Activated T-cell treated with anti-CD3 and anti-CD28 coated beads, Interleukin-2, amount 50 U/mL, for 1 hour (primary cell): ENCODE results near the gene NCF4.

ENCODE experiments used
- DNase-seq: peaks from one replicate; pipeline ENCODE4 v3.0.0-alpha.2; 2020

NCF4 gene

DNA sequence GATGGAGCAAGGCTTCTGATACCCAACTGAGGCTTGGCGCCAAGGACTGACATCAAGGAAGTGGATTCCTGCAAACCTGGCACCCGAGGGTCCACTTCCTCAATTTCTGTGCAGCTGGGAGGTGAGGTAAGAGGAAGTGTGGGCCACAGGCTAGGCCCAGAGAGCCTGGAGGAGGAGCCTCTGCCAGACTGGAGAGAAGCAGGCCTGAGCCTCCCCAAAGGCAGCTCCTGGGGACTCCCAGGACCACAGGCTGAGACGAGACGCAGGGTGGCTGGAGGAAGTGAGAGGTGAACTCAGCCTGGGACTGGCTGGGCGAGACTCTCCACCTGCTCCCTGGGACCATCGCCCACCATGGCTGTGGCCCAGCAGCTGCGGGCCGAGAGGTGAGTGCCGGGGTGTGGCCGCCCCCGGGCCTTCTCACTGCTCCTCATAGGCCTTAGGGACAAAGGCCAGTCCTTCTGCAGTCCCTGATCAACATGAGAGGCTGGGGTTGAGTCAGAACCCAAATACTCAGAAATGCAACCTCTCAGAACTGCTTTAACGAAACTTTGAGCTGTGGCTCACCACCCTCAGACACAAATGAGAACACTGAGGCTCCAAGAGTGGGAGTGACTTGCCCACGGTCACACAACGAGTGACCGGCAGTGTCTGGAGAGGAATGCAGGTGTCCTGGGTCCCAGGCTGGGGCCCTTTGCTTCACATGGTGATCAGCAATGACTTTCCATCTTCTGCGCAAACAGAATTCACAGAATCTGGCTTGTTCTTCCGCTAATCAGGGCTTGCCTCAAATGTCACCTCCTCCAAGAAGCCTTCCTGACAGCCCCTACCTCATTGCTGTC lies at the start of gene NCF4:
NCF4 (plus strand) TSS at position 186 of the 839 bp plus-strand sequence; CDS start at position 352, 166 bp downstream.
- peak; percentile 37 for DNase-seq

DNA sequence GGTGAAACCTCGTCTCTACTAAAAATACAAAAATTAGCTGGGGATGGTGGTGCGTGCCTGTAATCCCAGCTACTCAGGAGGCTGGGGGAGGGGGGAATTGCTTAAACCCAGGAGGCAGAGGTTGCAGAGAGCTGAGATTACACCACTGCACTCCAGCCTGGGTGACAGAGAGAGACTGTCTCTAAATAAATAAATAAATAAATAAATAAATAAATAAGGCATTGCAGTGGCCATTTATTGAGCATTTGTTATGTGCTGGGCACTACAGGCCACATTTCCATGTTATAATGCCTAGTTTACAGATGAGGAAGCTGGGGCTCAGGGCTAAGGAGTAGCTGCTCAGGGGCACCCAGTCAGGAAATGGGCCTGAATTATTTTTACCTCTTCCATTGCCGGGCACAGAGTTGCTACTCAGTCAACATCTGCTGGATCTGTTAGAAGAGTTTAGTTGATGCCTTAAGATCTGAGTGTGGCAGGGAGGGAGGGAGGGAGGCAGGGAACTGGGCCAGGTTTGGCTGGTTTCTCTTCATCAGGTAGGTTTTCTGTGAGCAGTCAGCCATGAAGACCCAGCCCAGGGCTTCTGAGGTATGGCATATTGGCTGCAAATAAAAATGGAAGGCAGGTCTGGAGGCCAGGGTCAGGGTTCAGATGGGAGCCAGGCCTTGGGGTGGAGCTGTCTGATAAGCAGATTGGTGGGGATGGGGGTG lies 49.6 kb upstream of the NCF4 start:
- no peak for DNase-seq

DNA sequence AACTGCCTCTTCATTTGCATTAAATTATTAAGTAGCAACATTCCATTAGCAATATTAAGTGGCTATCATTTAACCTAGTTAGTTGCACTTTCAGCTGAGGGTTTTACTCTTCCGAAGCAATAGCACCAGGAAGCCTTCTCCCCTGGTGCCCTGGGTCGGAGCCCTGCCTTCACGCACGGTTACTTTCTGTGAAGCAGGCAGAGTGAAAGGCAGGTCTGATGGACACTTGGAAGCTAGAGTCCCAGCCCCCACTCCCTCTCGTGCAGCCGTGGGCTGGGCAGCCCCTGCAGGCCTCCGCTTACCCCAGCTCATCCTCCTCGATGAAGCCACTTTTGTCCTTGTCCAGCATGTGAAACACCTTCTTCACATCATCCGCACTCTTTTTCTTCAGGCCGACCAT lies 46.0 kb upstream of the NCF4 start:
- DNase-seq = no peak

DNA sequence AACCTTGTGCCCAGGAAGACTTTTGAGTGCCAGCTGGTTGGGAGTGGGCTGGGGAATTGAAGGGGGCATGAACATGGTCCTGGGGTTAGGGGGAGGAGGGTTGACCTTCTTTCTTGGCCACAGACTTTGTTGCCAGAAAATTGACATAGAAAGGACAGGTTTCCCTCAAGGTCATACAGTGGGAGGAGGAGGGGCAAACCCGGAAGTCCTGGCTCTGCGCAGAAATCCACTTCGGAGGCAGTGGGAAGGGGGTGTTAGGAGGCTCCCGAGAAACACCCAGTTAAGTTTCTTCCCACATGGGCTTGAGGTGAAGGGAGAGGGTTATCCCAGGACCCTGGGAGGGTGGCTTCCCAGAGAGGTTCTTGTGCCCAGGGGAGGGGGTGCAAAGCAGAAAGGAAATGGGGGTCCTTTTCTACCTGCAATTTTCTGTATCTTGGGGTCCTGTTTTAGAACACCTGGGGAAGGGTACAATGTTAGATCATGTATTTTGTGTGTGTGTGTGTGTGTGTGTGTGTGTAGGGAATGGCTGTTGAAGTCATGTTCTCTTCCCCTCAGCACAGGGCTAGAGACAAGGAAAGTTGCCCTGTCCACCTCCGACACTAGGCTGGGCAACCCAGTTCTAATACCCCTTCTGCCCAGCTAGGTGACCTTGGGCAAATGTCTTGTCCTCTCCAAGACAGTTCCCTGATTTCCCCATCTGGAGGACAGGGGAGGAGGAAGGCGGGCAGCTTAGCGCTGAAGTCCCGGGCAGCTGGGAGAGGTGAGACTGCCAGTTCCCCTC lies 45.1 kb upstream of the NCF4 start:
- no peak for DNase-seq

DNA sequence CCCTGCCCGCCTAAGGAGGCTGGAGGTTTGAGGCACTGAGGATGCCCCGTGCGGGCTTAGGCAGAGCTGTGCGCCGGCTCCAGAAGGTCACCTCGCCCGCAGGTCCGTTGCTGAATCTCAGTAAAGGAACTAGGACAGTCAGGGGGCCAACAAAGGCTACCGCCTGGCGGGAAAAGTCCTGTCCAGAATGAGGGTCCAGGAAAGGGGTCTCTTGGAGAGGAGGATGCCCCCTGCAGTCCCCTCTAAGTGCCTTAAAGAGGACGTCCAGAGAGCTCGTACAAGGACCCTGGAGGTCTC lies 44.5 kb upstream of the NCF4 start:
- DNase-seq = no peak

DNA sequence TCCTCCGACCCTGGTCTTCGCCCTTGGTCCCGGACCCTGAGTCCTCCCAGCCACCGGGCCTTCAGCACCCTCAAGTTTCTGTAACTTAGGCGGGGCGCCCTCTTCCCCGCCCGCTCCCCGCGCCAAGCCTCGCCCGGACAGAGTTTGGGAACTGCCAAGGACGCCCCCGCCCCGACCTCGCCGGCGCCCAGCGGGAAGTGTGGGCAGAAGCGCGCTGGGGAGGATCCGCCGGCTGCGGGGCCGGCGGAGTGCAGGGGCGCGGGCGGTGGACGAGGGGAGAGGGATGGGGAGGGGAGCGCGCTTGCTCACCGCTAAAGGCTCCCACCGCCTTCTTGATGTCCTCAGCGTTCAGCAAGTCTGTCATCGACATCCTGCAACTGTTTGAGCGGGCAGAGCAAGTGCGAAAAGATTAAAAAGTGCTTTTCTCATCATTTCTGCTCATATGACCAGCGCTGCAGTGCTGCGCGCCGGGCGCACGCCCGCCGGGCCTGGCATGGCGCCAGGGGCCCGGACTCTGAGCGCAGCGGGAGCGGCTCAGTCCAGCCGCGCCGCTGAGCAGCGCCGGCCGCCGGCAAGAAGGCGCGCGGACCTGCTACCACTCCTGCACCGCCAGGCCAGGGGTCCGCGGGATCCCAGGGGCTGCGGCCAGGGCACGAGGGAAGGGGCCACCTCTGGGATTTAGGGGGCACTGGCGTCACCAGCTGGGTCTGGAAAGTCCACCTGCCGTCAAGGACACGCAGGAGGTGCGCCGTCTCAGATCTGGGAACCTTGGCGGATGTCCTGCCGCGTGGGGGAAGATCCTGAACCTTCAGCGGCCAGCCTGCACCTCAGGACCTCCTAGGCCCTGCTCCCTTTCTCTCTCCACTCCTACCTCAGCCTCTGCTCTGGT lies 43.9 kb upstream of the NCF4 start, which contains the start of gene PVALB:
PVALB (minus strand) TSS at position 400 of the 889 bp plus-strand sequence; CDS start at position 370, 30 bp downstream.
- no peak for DNase-seq

DNA sequence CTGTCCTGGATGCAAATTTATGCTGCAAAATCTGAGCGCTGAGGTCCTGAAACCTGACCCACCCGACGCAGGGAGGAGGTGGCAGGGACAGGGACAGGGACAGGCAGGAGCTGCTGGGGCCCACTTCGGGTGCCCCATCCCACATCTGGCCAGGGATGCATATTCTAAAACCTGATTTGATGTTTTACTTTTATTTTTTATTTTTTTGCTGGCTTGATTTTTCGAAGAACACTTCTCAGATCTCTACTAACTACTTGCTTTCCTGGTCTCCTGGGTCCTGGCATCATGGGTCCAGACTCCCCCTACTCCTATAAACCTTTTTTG lies 43.3 kb upstream of the NCF4 start:
- DNase-seq = no peak

DNA sequence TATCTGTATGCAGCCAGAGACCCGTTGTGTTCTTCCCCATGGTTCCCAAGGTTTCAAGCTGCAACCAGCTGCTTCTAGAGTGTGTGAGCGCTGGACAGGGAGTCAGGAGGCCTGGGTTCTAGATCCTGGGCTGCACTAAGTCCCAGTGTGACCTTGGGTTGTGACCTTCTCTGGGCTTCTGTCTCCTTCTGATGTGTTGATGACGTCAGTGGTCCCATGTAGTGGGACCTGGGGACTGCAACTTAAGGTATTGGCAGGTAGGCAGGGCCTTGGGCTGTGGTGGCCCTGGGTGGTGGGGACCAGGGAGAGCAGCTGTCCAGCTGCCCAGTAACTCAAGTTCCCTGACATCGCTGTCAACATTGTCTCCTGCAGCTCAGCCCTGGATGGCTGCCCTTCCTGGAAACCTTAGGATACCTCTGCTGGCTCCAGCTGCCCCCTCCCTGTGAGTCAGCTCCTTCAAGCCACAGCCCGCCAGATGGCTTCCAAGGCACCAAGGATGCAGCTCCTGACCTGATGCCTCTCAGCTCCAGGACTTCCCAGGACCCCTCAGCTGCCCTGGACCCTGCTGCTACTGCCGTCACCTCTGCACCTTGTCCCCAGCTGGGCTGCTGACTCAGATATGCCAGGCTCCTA lies 42.7 kb upstream of the NCF4 start:
- DNase-seq = no peak

DNA sequence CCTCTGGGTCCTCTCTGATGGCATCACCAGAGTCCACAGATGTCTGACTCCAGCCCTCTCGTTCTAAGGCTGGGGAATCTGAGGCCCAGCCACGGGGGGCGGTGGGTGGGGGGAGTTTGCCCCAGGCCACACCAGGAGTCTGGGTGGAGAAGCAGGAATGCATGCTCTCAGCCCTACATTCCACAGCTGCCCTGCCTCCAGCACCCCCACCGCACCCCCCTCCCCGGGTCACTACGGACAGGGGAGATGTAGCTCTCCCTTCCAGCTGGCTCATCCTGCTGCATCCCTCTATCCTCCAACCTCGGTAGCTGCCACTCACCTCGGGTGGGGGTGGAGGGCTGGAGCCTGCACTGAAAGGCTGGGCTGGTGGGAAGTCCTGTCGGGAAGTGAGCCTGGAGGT lies 41.7 kb upstream of the NCF4 start:
- DNase-seq = no peak

DNA sequence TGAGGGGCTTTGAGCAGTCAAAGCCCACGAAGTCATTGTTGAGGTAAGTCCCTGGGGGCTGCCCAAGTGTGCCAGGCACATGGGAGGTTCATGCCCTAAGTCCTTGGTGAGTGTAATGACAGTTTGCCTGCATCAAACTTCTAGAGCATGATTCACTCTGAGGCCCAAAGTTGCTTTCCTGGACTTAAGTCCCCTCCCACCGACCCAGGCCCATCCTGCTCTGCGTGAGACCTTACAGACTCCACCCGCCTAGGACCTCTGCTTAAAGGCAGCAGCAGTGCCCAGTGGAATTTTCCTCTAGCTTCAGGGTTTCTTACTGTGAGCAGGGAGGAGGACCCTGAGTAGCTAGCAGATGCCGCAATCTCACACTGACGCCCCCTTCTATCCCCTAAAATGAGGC lies 38.2 kb upstream of the NCF4 start:
- no peak for DNase-seq

DNA sequence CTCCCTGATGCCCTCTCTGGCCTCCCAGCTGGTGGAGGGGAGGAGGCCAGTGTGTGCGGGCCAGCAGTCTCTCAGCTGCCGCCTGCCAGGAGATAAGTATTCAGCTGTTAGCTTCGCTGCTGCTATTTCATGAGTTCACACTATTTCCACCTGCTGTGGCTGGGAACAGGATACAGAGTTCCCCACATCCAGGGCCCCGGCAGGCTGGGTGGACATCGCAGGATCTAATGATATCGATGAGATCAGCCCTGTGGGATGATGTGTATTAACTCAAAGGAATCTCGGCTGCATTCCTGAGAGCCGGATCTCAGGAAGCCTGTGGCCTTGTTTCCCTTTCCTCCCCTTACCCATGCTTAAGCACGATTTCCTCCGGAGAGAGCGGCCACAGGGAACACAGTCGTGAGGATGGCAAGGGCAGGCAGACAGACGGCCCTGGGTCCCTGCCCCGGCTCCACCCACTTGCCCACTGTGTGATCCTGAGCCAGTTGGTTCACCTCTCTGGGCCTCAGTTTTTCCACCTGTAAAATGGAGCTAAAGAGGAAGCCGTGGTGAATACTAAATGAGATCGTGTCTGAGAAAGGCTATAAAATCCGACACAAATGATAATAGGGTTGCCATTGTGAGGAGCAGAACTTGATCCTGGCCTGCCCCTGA lies 37.5 kb upstream of the NCF4 start:
- DNase-seq = no peak

DNA sequence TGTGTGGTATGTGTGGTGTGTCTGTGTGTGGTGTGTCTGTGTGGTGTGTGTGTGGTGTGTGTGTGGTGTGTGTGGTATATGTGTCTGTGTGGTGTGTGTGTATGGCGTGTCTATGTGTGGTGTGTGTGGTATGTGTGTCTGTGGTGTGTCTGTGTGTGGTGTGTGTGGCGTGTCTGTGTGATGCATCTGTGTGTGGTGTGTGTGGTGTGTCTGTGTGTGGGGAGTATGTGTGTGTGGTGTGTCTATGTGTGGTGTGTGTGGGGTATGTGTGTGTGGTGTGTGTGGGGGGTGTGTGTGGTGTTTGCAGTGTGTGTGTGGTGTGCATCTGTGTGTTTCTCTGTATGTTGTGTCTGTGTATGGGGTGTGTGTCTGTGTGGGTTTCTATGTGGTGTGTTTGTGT lies 36.2 kb upstream of the NCF4 start:
- DNase-seq = no peak

DNA sequence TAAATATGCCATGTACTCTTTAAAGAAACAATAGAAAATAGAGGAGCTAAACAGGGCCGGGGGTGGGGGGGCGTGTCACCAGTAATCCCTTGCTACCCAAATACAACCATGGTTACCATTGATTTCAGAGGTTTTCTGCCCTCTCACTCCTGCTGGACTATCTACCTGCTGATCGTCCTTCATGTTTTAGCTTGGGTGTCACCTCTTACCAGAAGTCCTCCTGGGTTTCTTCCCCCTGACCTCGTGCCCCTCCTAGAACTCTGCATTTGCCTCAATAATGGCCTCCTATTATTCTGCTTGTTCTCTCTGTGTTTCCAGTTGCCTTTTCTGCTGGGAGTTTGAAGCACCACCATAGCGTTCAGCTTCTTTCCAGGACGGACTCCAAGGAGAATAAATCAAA lies 34.5 kb upstream of the NCF4 start:
- no peak for DNase-seq

DNA sequence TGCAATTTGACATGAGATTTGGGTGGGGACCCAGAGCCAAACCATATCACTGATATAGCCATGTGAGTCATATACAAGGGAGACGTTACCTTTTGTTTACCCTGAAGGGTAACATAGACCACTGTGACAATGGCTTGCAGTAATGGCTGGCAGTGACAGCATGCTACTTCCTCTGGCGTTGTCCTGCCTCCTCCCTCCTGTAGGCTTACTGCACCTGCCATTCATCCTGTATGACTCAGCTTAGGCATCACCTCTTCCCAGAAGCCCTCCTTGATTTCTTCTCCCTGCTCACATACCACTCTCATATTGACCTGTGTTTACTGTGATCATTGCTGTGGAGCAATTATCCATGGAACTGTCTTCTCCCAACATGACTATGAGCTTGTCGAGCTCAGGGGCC lies 32.0 kb upstream of the NCF4 start:
- DNase-seq = no peak

DNA sequence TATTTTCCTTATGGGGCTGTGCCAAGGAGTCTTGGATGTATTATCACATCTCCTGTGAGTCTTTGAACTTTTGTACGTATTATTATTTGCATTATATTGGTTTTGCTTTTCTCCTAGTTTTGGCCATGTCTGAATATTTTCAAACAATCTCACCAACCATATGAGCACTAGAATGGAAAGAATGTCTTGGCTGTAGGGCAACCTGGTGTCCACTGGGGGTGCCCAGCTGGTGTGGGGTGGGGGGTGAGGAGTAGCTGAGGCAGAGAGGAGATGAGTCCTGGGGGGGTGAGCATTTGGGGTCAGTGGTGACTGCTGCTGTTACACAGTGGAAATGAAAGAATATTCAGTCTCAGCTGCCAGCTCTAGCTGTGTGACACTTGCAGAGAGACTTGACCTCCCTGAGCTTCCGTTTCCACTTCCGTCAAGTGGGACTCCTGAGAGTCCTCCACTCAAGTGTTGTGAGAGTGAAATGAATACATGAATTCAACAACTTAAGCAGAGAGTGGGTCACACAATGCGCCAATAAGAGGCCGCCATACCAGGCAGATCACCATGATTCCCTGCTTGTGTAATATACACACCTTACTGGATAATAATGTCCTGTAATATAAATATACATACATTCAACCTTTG lies 31.3 kb upstream of the NCF4 start:
- no peak for DNase-seq

DNA sequence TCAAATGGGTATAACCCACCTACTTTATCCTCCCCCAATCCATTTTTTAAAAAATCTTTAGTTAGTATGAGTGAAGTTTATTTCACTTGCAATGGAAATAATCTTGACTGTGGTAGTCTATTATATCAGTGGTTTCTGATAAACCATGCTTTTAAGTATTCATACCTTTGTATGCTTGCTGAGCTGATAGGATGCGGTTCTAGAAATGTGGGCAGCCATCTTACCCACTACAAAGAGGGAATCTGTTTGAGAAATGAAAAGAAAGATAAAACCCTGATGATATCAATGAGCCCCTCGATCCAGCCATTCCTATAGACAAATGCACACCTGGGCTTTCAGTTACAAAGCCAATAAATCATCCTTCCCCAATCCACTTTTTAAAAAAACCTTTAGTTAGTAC lies 30.2 kb upstream of the NCF4 start:
- no peak for DNase-seq

DNA sequence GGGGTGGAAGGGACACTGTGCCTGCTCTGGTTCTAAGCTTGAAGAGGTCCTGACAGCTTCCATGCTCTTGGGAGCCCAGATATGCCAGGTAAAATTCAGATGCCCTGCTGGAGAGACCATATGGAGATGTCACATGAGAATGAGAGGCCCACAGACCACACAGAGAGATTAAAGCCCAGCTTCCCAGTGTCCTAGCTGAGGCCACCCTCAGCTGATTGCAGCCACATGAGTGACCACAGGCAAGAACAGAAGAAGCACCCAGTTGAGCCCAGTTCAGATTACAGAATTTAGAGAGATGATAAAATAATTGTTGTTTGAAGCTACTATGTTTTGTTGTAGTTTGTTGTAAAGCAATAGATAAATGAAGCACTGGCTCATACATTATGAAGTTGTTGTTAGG lies 29.6 kb upstream of the NCF4 start:
- DNase-seq = no peak

DNA sequence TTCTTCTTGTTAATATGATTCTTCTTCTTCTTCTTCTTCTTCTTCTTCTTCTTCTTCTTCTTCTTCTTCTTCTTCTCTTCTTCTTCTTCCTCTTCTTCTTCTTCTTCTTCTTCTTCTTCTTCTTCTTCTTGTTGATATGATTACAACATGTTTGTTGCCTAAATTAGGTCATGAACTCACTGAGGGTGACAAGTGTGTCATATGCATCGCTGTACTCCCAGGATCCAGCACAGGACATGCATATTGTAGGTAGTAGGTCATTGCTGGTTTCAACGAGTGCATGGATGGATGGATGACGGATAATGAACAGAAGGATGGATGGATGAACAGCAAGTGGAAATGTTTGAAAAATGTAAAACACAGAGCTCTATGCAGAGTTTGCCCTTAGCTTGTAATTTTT lies 29.1 kb upstream of the NCF4 start:
- DNase-seq = no peak

DNA sequence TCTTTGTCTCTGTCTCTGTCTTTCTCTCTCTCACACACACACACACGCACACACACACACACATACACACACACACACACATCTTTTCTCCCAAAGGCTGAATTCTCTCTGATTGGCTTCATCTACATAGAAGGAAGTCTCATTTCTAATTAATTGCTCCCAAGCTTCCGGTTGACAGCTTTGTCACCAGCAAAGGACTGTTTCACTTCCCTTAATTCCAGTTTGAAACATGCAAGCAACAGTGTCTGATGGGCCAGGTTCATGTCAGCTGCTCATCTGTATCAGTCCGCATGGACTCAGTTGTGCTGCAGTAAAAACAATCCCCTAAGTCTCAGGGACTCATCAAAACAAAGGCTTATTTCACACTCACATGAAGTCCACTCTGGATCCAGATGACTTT lies 27.7 kb upstream of the NCF4 start:
- DNase-seq = no peak

DNA sequence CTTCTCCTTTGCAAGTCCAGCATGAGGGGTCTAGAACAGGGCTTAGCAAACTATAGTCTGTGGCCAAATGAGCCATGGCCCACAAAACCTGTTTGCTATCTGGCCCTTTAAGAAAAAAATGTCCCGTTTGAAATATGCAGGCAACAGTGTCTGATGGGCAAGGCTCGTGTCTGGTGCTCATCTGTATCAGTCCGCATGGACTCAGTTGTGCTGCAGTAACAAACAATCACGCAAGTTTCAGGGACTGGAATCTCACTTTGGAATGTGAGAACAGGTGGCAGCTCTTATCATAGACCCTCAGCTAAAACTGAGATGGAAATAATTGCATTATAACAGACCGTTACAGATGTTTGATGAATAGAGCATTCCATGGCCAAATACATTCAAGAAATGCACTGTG lies 24.9 kb upstream of the NCF4 start:
- DNase-seq = no peak
